NOMO-1 treated with DMSO at 0.1 percent for 48 hours (cell line): ENCODE results near the gene HSFX4.
"Not testable (repeated sequence)": the region's sequence is repeated elsewhere in the genome, so short reads cannot be mapped to it uniquely, and the experiment has no call there.

ENCODE experiments used
- DNase-seq: peaks from one replicate; lab custom pipeline; 2025; ENCODE audit not compliant: unreplicated experiment; lab: John Stamatoyannopoulos, UW

Gene HSFX4

GRCh38 chrX:149937871-149938426 lies 8.6 kb downstream of the HSFX4 start:
- no peak for DNase-seq

GRCh38 chrX:149938427-149938880 lies 9.1 kb downstream of the HSFX4 start, which contains the start of gene EOLA2:
Gene EOLA2 (minus strand): TSS chrX:149938491. CDS start chrX:149933874, 4,617 bp downstream.
- peak; percentile 93 for DNase-seq

- DNase-seq, result peak; percentile 73
Measured at GRCh38 chrX:149938881-149939654, 9.7 kb downstream of the HSFX4 start.

GRCh38 chrX:149939655-149939904 lies 10.2 kb downstream of the HSFX4 start:
- DNase-seq, result no peak

- peak; percentile 93 for DNase-seq
Measured at GRCh38 chrX:149939905-149940673, 10.7 kb downstream of the HSFX4 start.

- DNase-seq, result not testable (repeated sequence)
Measured at GRCh38 chrX:149940674-149941024, 11.3 kb downstream of the HSFX4 start.

GRCh38 chrX:149945087-149945670 lies 15.8 kb downstream of the HSFX4 start:
- DNase-seq, result not testable (repeated sequence)

- not testable (repeated sequence) for DNase-seq
Measured at GRCh38 chrX:149945820-149946219, 16.4 kb downstream of the HSFX4 start.

GRCh38 chrX:149946932-149947331 lies 17.6 kb downstream of the HSFX4 start:
- not testable (repeated sequence) for DNase-seq

GRCh38 chrX:149948016-149948415 lies 18.6 kb downstream of the HSFX4 start:
- DNase-seq, result no peak

- no peak for DNase-seq
Measured at GRCh38 chrX:149949743-149950436, 20.5 kb downstream of the HSFX4 start.

- no peak for DNase-seq
Measured at GRCh38 chrX:149950681-149951080, 21.3 kb downstream of the HSFX4 start.

GRCh38 chrX:149961572-149961971 lies 32.2 kb downstream of the HSFX4 start:
- no peak for DNase-seq

- DNase-seq, result no peak
Measured at GRCh38 chrX:149962010-149962409, 32.6 kb downstream of the HSFX4 start.

- DNase-seq, result peak; percentile 16
Measured at GRCh38 chrX:149962859-149963757, 33.7 kb downstream of the HSFX4 start.

- DNase-seq, result no peak
Measured at GRCh38 chrX:149979126-149979644, 49.8 kb downstream of the HSFX4 start.
